B cell (primary cell): ENCODE measurements around the gene HIPK4. TPM values are rescaled to one million over a fixed set of nuclear protein-coding genes. Genes with fewer than 3 reads are reported as not detected.

Source experiments
- ATAC-seq: fragments of 200-7000 bp; cut with Tn5 transposase; one replicate; pipeline ENCODE4 v1.10.0; 2021; ENCODE audit warnings: low read depth, mild to moderate bottlenecking, moderate number of reproducible peaks, moderate library complexity
- CTCF ChIA-PET: fragments of 350-600 bp; sonication (Branson Sonifier 250); formaldehyde crosslinking; loops from one replicate; lab custom pipeline; 2021; ENCODE audit warnings: antibody characterized with exemption, inconsistent platforms; lab: Charles Lee
- POLR2A ChIA-PET: fragments of 350-600 bp; sonication (Branson Sonifier 250); formaldehyde crosslinking; loops from one replicate; lab custom pipeline; 2021; ENCODE audit warnings: antibody characterized with exemption; lab: Charles Lee
- DNase-seq: peaks from one replicate; pipeline ENCODE4 v3.0.0; 2013
- H2AFZ ChIP-seq: 2 replicates; pipeline ENCODE4 v1.6.1; 2012; ENCODE audit warnings: mild to moderate bottlenecking, low read depth, low read length; ENCODE audit not compliant: insufficient read depth, poor library complexity, severe bottlenecking
- H3K27ac ChIP-seq, 2 donors: 1 replicate in 1 of 2; 2 replicates in 1 of 2; pipeline ENCODE4 v1.5.1; 2012 to 2013; ENCODE audit warnings: low read length in 2 of 2, mild to moderate bottlenecking in 2 of 2, moderate library complexity in 1 of 2
- H3K27me3 ChIP-seq, 4 experiments: fragments of 200-600 bp in 1 of 4; sonication (generic) in 1 of 4; replicated peaks in 1 of 4; 1 replicate in 2 of 4; 2 replicates in 2 of 4; pipeline versions ENCODE4 v1.6.1 to v1.7.0; 2013 to 2016; ENCODE audit warnings: low read length in 3 of 4, mild to moderate bottlenecking in 2 of 4, mixed read lengths in 1 of 4, moderate library complexity in 1 of 4; ENCODE audit not compliant: insufficient read depth in 4 of 4, control insufficient read depth in 3 of 4; ENCODE audit errors: control extremely low read depth in 1 of 4
- H3K36me3 ChIP-seq, 2 experiments: replicated peaks in 1 of 2; 1 replicate in 1 of 2; 2 replicates in 1 of 2; pipeline versions ENCODE4 v1.6.1 to v1.7.1; 2013; ENCODE audit warnings: low read length in 1 of 2; ENCODE audit not compliant: insufficient read depth in 2 of 2, control insufficient read depth in 1 of 2; ENCODE audit errors: control extremely low read depth in 1 of 2, extremely low read depth in 1 of 2
- H3K4me1 ChIP-seq, 2 donors: fragments of 200-600 bp in 1 of 2; sonication (generic) in 1 of 2; 1 replicate in 1 of 2; 2 replicates in 1 of 2; pipeline versions ENCODE4 v1.5.1 to v1.6.1; 2013 to 2017; ENCODE audit warnings: low read length in 2 of 2; ENCODE audit not compliant: control insufficient read depth in 2 of 2, insufficient read depth in 2 of 2
- H3K4me2 ChIP-seq: replicated peaks from 2 replicates; pipeline ENCODE3; 2012; ENCODE audit warnings: mild to moderate bottlenecking, low read depth, low read length; ENCODE audit not compliant: poor library complexity, severe bottlenecking
- H3K4me3 ChIP-seq, 5 experiments: fragments of 200-600 bp in 1 of 5; sonication (generic) in 1 of 5; 1 replicate in 3 of 5; 2 replicates in 2 of 5; pipeline versions ENCODE4 v1.5.1 to v1.7.0; 2011 to 2016; ENCODE audit warnings: low read length in 4 of 5, mild to moderate bottlenecking in 4 of 5, low read depth in 2 of 5, control low read depth in 1 of 5, moderate library complexity in 1 of 5; ENCODE audit not compliant: insufficient read depth in 1 of 5; ENCODE audit errors: control extremely low read depth in 1 of 5, extremely low read depth in 1 of 5
- H3K79me2 ChIP-seq: fragments of 200-600 bp; sonication (generic); one replicate; pipeline ENCODE4 v1.6.0; 2016; ENCODE audit warnings: low read length; ENCODE audit not compliant: control insufficient read depth, insufficient read depth
- H3K9ac ChIP-seq: fragments of 200-600 bp; sonication (generic); 2 replicates; pipeline ENCODE4 v1.6.1; 2017; ENCODE audit warnings: mild to moderate bottlenecking, low read length, moderate library complexity
- H3K9me3 ChIP-seq, 3 donors: one replicate each; pipeline versions ENCODE4 v1.6.1 to v1.7.1; 2013; ENCODE audit warnings: low read length in 2 of 3; ENCODE audit not compliant: control insufficient read depth in 2 of 3, insufficient read depth in 1 of 3; ENCODE audit errors: control extremely low read depth in 1 of 3
- H4K20me1 ChIP-seq: 2 replicates; pipeline ENCODE4 v1.6.0; 2012; ENCODE audit warnings: mild to moderate bottlenecking, low read length; ENCODE audit not compliant: insufficient read depth, control insufficient read depth, poor library complexity, severe bottlenecking
- H3K27ac Mint-ChIP-seq: one replicate; pipeline ENCODE4 v1.8.0; 2021; ENCODE audit warnings: mixed read lengths
- H3K27me3 Mint-ChIP-seq: one replicate; pipeline ENCODE4 v1.8.0; 2021; ENCODE audit warnings: mixed read lengths
- H3K4me1 Mint-ChIP-seq: one replicate; pipeline ENCODE4 v1.8.0; 2021; ENCODE audit warnings: mixed read lengths
- H3K4me3 Mint-ChIP-seq: one replicate; pipeline ENCODE4 v1.8.0; 2021; ENCODE audit warnings: mixed read lengths
- H3K9me3 Mint-ChIP-seq: one replicate; pipeline ENCODE4 v1.8.0; 2022; ENCODE audit warnings: mixed read lengths; ENCODE audit not compliant: insufficient read depth
- EZH2 ChIP-seq: IDR thresholded peaks from 2 replicates; pipeline ENCODE4 v1.6.1; 2012; ENCODE audit warnings: borderline replicate concordance, low read depth, mild to moderate bottlenecking, moderate library complexity, low read length; ENCODE audit not compliant: insufficient read depth, poor library complexity, severe bottlenecking
- WGBS: methylation state at CpG from one replicate; pipeline ENCODE4 v1.1.5; 2013; ENCODE audit warnings: missing lambda C conversion rate; ENCODE audit not compliant: insufficient coverage; 5-methylcytosine and 5-hydroxymethylcytosine counted together
- intact Hi-C: fragments of 100-400 bp; cut with micrococcal nuclease; formaldehyde crosslinking; loops from one replicate; pipeline ENCODE4 v1.10.0; 2022
- polyA plus RNA-seq: library from polyadenylated mRNA; depleted of rRNA; stranded (reverse); fragments of >200 nt; gene quantifications from 2 replicates; pipeline ENCODE4 v1.2.3, GENCODE V29; 2012
- total RNA-seq, 2 donors: library from RNA; stranded (reverse); fragments of 120-200 nt in 1 of 2; gene quantifications; 1 replicate in 1 of 2; 2 replicates in 1 of 2; pipeline versions ENCODE4 v1.2.3 to v1.2.4, GENCODE V29; 2013 to 2022
- TF ChIP-seq, protein P1 (sequence below): fragments of 200-600 bp; IDR thresholded peaks from one replicate; pipeline ENCODE4 v1.8.0; 2022; ENCODE audit warnings: antibody characterized with exemption, mild to moderate bottlenecking

The HIPK4 gene
- total and polyA plus RNA-seq, 2 donors (not counting 1 experiment from before 2014, with no cell fraction given): 0.04 to 0.20 TPM

DNA sequence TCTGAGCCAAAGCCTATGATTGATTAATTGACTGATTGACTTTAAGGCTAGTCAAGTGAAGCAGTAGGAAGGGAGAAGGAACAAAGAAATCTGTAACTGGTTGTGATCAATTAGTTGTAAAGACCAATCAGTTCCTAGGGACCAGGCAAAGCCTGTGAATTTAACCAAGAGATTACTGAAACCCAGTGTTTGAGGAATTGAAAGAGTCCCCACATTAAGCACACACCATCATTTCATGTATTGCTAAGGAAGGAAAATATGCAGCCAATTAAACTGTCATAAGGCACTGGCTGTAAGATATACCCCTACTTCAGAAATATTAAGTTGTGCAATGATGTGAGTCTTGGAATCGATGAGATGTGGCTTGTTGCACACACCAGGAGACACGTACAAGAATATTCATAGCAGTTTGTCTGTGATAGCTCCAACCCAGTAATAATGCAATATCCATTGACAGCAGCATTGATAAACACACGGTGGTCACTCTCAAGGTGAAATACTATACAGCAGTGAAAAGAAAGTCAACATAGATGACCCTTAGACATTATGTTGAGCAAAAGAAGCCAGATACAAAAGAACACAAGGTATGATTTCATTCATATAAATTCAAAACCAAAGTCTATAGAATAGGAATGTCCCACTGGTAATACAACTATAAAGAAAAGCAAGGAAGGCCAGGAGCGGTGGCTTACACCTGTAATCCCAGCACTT, 50.8 kb downstream of the HIPK4 start:
- POLR2A ChIA-PET: no interaction called here
- Histone ChIP-seq H3K9ac (no peak overlapping the region), H4K20me1 (no peaks in the 10 kb centered on the region), H3K4me3 (no peak overlapping the region), H3K9me3 (no peaks in the 10 kb centered on the region), H3K4me2 (no peak overlapping the region), H3K36me3 (peaks cover 2 to 18% of the 10 kb centered on the region in 2 experiments), H3K4me1 (no peaks in the 10 kb centered on the region), H3K79me2 (peaks cover 38% of the 10 kb centered on the region), H3K27me3 (no peaks in the 10 kb centered on the region), H3K27ac (no peak overlapping the region), H2AFZ (no peak overlapping the region)
- H3K4me3 Mint-ChIP-seq: no peak overlapping the region
- H3K9me3 Mint-ChIP-seq: no peaks in the 10 kb centered on the region
- ATAC-seq: no peak
- no peak overlapping the region for H3K27ac Mint-ChIP-seq
- DNase-seq: no peak
- TF ChIP-seq, protein P1, sequence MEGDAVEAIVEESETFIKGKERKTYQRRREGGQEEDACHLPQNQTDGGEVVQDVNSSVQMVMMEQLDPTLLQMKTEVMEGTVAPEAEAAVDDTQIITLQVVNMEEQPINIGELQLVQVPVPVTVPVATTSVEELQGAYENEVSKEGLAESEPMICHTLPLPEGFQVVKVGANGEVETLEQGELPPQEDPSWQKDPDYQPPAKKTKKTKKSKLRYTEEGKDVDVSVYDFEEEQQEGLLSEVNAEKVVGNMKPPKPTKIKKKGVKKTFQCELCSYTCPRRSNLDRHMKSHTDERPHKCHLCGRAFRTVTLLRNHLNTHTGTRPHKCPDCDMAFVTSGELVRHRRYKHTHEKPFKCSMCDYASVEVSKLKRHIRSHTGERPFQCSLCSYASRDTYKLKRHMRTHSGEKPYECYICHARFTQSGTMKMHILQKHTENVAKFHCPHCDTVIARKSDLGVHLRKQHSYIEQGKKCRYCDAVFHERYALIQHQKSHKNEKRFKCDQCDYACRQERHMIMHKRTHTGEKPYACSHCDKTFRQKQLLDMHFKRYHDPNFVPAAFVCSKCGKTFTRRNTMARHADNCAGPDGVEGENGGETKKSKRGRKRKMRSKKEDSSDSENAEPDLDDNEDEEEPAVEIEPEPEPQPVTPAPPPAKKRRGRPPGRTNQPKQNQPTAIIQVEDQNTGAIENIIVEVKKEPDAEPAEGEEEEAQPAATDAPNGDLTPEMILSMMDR: no peak
- TF ChIP-seq EZH2: no peak
- intact Hi-C loops: no loop called here
- CTCF ChIA-PET: no interaction called here
- no peaks in the 10 kb centered on the region for H3K27me3 Mint-ChIP-seq
- peaks cover 2% of the 10 kb centered on the region for H3K4me1 Mint-ChIP-seq
- 100% methylated on average over 2 of the region's 4 CpGs for WGBS

GRCh38 chr19:40337594-40337993, 52.4 kb downstream of the HIPK4 start:
- 96% methylated on average over 5 of the region's 5 CpGs for WGBS
- ChIA-PET CTCF (no interaction called here), POLR2A (interaction anchor here (0.5 to 0.6 kb wide), 2 partner anchors 26 to 421 kb away, joined by 3 to 4 read pairs; no protein-coding TSS in a partner anchor)
- no peak overlapping the region for H3K9ac ChIP-seq
- Mint-ChIP-seq H3K4me3 (no peak overlapping the region), H3K27ac (no peak overlapping the region), H3K27me3 (no peaks in the 10 kb centered on the region), H3K4me1 (no peaks in the 10 kb centered on the region), H3K9me3 (no peaks in the 10 kb centered on the region)
- H3K79me2 ChIP-seq: peaks cover 33% of the 10 kb centered on the region
- ATAC-seq (no peak), DNase-seq (no peak)
- H3K4me1 ChIP-seq: no peaks in the 10 kb centered on the region
- no peak overlapping the region for H2AFZ ChIP-seq
- H3K27me3 ChIP-seq: no peaks in the 10 kb centered on the region
- H3K4me3 ChIP-seq: no peak overlapping the region
- no peak overlapping the region for H3K27ac ChIP-seq
- H3K36me3 ChIP-seq: peaks cover 11 to 28% of the 10 kb centered on the region in 2 experiments
- no peaks in the 10 kb centered on the region for H3K9me3 ChIP-seq
- H4K20me1 ChIP-seq: no peaks in the 10 kb centered on the region
- H3K4me2 ChIP-seq: no peak overlapping the region
- no peak for TF ChIP-seq EZH2
- TF ChIP-seq, protein P1: no peak
- intact Hi-C loops: no loop called here
